Skeletal muscle cell (primary cell): ENCODE measurements around the gene RPS6KA5.
"Not testable (repeated sequence)": the region's sequence is repeated elsewhere in the genome, so short reads cannot be mapped to it uniquely, and the experiment has no call there.

Source experiments
- DNase-seq: peaks from one replicate; pipeline ENCODE4 v3.0.0-alpha.2; 2010; ENCODE audit warnings: low read depth
- H3K4me3 ChIP-seq: 2 replicates; pipeline ENCODE4 v1.5.1; 2011; ENCODE audit warnings: low read depth, mild to moderate bottlenecking, control low read depth, low read length, moderate library complexity

Gene RPS6KA5

GRCh38 chr14:90849787-90850444, 210.5 kb downstream of the RPS6KA5 start:
- no peak overlapping the region for H3K4me3 ChIP-seq
- no peak for DNase-seq

GRCh38 chr14:90848944-90849731, 211.3 kb downstream of the RPS6KA5 start:
- H3K4me3 ChIP-seq: no peak overlapping the region
- no peak for DNase-seq

- H3K4me3 ChIP-seq: no peak overlapping the region
- no peak for DNase-seq
Observed at GRCh38 chr14:90846511-90846910, 213.9 kb downstream of the RPS6KA5 start.

GRCh38 chr14:90844321-90844720, 216.1 kb downstream of the RPS6KA5 start:
- DNase-seq: no peak
- H3K4me3 ChIP-seq: no peak overlapping the region

GRCh38 chr14:90842726-90843125, 217.7 kb downstream of the RPS6KA5 start:
- no peak for DNase-seq
- H3K4me3 ChIP-seq: no peak overlapping the region

- DNase-seq, H3K4me3 ChIP-seq: not testable (repeated sequence)
Observed at GRCh38 chr14:90840667-90841066, 219.8 kb downstream of the RPS6KA5 start.

GRCh38 chr14:90839889-90840266, 220.6 kb downstream of the RPS6KA5 start:
- no peak overlapping the region for H3K4me3 ChIP-seq
- DNase-seq: no peak

GRCh38 chr14:90839024-90839888, 221.2 kb downstream of the RPS6KA5 start:
- H3K4me3 ChIP-seq: no peak overlapping the region
- DNase-seq: no peak

- DNase-seq: not testable (repeated sequence)
Observed at GRCh38 chr14:90838531-90838930, 221.9 kb downstream of the RPS6KA5 start.

GRCh38 chr14:90837355-90837754, 223.1 kb downstream of the RPS6KA5 start:
- no peak for DNase-seq
- no peak overlapping the region for H3K4me3 ChIP-seq

More at GRCh38 chr14:90838531-90838930, 221.9 kb downstream of the RPS6KA5 start:
- H3K4me3 ChIP-seq: not testable (repeated sequence)

GRCh38 chr14:90836692-90837063, 223.8 kb downstream of the RPS6KA5 start:
- no peak for DNase-seq
- H3K4me3 ChIP-seq: no peak overlapping the region

GRCh38 chr14:90831821-90832220, 228.6 kb downstream of the RPS6KA5 start:
- no peak overlapping the region for H3K4me3 ChIP-seq
- DNase-seq: no peak

- DNase-seq: no peak
- H3K4me3 ChIP-seq: no peak overlapping the region
Observed at GRCh38 chr14:90830931-90831701, 229.3 kb downstream of the RPS6KA5 start.

- no peak for DNase-seq
- no peak overlapping the region for H3K4me3 ChIP-seq
Observed at GRCh38 chr14:90829677-90830076, 230.8 kb downstream of the RPS6KA5 start.

GRCh38 chr14:90828642-90829487, 231.6 kb downstream of the RPS6KA5 start:
- DNase-seq: no peak

GRCh38 chr14:90827919-90828610, 232.4 kb downstream of the RPS6KA5 start:
- DNase-seq: peak; percentile 51
- H3K4me3 ChIP-seq: peak overlapping the region; percentile 51

More at GRCh38 chr14:90828642-90829487, 231.6 kb downstream of the RPS6KA5 start:
- peak overlapping the region; percentile 32 for H3K4me3 ChIP-seq

- not testable (repeated sequence) for H3K4me3 ChIP-seq, DNase-seq
Observed at GRCh38 chr14:90823542-90823941, 236.9 kb downstream of the RPS6KA5 start.

GRCh38 chr14:90820958-90821357, 239.5 kb downstream of the RPS6KA5 start:
- DNase-seq: no peak
- no peak overlapping the region for H3K4me3 ChIP-seq
